Mammary epithelial cell (primary cell): ENCODE measurements around the gene DNAH3.

Experiments
- CTCF ChIP-seq, 2 donors: IDR thresholded peaks in 1 of 2; conservative IDR thresholded peaks in 1 of 2; 2 replicates each; pipeline ENCODE4 v1.5.1; 2011 to 2012; ENCODE audit warnings: inconsistent platforms in 2 of 2, low read length in 2 of 2, mild to moderate bottlenecking in 2 of 2, control low read depth in 1 of 2, low read depth in 1 of 2; ENCODE audit not compliant: insufficient read depth in 1 of 2; ENCODE audit errors: extremely low read depth in 1 of 2
- EZH2 ChIP-seq: IDR thresholded peaks from 2 replicates; pipeline ENCODE4 v1.6.1; 2012; ENCODE audit warnings: low read length, inconsistent platforms, borderline replicate concordance

DNA sequence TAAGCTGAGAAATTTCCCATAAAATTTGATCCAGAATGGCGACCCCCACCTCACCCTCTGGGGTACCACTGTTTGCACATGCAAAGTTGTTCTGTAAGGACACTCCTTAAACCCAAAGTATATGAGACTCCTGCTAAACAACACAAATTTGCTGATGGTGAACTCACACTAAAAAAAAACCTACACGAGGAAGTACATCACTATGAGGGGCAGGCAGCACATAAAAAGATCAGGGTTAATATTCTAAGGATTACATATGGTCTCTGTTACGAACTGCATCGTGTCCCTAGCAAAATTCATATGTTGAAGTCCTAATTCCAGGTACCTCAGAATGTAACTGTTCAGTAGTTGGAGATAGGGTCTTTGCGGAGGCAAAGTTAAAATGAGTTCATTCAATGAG, 189.7 kb downstream of the DNAH3 start:
- TF ChIP-seq CTCF (conservative IDR thresholded peaks at IDR 0.05 in 1 of 2, IDR thresholded peaks at IDR 0.05 in 1 of 2; ENCODE audit: extremely low read depth in 1 of 2, insufficient read depth in 1 of 2, low read depth in 1 of 2, low read length in 2 of 2) (no peak), EZH2 (no peak)
